RWPE1 (cell line): ENCODE data around the gene STRN3.

Experiments used
- CTCF ChIA-PET: fragments of 350-600 bp; sonication (Branson Sonifier 250); formaldehyde crosslinking; extraction: SDS; loops from one replicate; lab custom pipeline; 2021; lab: Yijun Ruan, JAX
- POLR2A ChIA-PET: fragments of 400-600 bp; formaldehyde crosslinking; extraction: SDS; loops from one replicate; lab custom pipeline; 2020; ENCODE audit warnings: antibody characterized with exemption; ENCODE audit not compliant: low non-redundant PET; lab: Yijun Ruan, JAX
- DNase-seq: peaks from one replicate; pipeline ENCODE4 v3.0.0; 2012; ENCODE audit warnings: low spot score
- H3K27ac ChIP-seq: fragments of 450-650 bp; 2 replicates; pipeline ENCODE4 v1.5.1; 2017
- TF ChIP-seq, protein P1 (sequence below): fragments of 450-650 bp; conservative IDR thresholded peaks from 2 replicates; pipeline ENCODE4 v1.5.1; 2017; ENCODE audit warnings: low read depth, mild to moderate bottlenecking

Gene STRN3

DNA sequence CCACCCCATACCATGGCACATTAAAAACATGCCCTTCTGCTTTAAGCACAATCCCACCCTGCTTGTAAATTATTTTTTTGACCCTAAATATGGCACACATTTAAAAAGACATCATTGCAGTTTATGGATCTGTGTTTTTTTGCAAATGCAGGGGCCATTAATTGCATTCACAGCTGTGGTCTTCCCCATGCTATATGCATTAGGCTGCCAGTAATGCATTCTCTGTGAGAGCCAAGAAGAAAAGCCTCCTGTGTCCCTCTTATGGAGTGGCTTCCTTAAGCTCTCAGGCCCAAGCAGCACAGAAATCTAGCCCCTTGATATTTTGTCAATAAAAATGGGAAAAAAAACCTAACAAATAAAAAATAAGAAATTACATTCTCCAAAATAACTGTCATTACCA, 172.2 kb downstream of the STRN3 start:
- DNase-seq = no peak
- ChIA-PET POLR2A (no interaction called here), CTCF (no interaction called here)
- TF ChIP-seq, protein P1, sequence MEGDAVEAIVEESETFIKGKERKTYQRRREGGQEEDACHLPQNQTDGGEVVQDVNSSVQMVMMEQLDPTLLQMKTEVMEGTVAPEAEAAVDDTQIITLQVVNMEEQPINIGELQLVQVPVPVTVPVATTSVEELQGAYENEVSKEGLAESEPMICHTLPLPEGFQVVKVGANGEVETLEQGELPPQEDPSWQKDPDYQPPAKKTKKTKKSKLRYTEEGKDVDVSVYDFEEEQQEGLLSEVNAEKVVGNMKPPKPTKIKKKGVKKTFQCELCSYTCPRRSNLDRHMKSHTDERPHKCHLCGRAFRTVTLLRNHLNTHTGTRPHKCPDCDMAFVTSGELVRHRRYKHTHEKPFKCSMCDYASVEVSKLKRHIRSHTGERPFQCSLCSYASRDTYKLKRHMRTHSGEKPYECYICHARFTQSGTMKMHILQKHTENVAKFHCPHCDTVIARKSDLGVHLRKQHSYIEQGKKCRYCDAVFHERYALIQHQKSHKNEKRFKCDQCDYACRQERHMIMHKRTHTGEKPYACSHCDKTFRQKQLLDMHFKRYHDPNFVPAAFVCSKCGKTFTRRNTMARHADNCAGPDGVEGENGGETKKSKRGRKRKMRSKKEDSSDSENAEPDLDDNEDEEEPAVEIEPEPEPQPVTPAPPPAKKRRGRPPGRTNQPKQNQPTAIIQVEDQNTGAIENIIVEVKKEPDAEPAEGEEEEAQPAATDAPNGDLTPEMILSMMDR = no peak
- H3K27ac ChIP-seq = no peak overlapping the region

DNA sequence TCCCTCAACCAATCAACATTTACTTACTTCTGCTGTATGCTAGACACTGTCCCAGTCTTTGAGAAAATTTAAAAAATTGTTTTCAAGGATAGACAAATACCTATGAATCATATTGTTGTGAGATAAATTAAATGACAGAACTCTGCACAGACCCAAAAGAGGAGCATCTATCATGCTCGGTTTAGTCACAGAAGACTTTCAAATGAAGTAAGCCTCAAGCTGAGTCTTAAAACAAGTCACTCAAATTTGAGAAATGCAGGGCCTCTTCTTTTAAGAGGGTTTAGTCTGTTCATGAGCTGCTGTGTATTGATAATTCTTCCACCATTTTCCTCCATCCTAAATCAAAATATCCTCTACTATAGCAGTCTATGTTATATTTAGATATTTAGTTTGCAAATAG, 176.2 kb downstream of the STRN3 start:
- CTCF ChIA-PET = no interaction called here
- TF ChIP-seq, protein P1 = no peak
- POLR2A ChIA-PET = no interaction called here
- no peak overlapping the region for H3K27ac ChIP-seq
- DNase-seq = no peak

DNA sequence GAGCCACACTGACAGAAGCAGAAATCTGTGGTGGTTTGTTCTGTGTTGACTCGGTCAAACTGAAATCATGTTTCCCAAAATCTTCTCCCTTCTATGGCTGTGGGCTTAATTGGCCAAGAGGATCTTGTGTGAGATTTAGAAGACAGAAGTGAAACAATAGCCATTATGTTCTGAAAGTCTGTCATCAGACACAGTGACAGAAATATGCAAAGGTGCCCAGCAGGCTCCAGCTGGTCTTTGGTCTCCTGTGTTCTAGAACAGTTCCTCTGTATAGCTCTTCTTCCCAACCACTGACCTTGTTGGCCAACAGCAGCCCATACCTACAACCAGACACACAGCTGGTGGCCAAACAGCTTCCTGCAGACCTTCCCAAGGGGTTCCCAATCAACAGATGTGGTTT, 176.8 kb downstream of the STRN3 start:
- POLR2A ChIA-PET = no interaction called here
- no peak overlapping the region for H3K27ac ChIP-seq
- no peak for DNase-seq
- CTCF ChIA-PET = no interaction called here
- TF ChIP-seq, protein P1 = no peak

DNA sequence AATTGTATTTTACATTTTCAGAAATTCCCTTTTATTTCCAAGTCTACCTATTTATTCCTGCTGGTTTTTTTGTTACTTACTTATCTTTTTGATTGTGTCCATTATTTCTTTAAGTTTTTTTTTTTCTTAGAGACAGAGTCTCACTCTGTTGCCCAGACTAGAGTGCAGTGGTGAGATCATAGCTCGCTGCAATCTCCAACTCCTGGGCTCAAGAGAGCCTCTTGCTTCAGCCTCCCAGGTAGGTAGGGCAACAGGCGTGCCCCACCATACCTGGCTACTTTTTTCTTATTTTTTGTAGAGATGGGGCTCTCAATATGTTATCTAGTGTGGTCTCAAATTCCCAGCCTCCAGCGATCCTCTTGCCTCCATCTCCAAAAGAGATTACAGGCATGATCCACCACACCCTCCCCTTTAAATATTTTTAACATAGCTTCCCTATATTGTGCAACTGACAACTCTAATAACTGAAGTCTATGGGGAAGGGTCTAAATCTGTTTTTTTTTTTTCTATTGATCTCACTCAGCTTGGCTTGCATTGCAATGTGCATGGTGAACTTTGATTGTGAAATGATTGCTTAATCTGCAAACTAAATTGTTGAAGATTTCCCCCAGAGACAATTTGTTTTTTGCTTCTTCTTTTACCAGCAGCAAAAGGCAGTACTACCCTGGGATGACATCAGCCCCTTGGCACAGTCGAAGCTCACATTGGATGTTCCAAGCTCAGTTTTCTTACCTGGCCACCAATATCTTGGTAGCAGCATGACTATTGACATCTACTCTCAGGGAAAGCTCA, 177.5 kb downstream of the STRN3 start:
- ChIA-PET POLR2A (no interaction called here), CTCF (interaction anchor here (0.9 kb wide), 1 partner anchor 11 kb away, joined by 3 read pairs; no protein-coding TSS in a partner anchor)
- no peak overlapping the region for H3K27ac ChIP-seq
- DNase-seq = no peak
- TF ChIP-seq, protein P1 = no peak
